Esophagus squamous epithelium (tissue), 5 donors: ENCODE measurements around the gene NGB. TPM values are rescaled to one million over a fixed set of nuclear protein-coding genes. Genes with fewer than 3 reads are reported as not detected.

ENCODE experiments used
- DNase-seq: peaks from one replicate; lab custom pipeline; 2025; lab: John Stamatoyannopoulos, UW
- H3K27ac ChIP-seq, 4 donors: fragments of 200-600 bp; sonication (generic); one replicate each; pipeline ENCODE4 v1.5.1; 2016 to 2019; ENCODE audit warnings: mild to moderate bottlenecking in 1 of 4
- H3K27me3 ChIP-seq, 4 donors: fragments of 200-600 bp; sonication (generic); 1 replicate in 3 of 4; 2 replicates in 1 of 4; pipeline versions ENCODE4 v1.5.1 to v1.6.0; 2017 to 2021; ENCODE audit warnings: antibody characterized with exemption in 1 of 4
- H3K36me3 ChIP-seq, 3 donors: fragments of 200-600 bp; sonication (generic); one replicate each; pipeline ENCODE4 v1.5.1; 2016 to 2019
- H3K4me1 ChIP-seq, 3 donors: fragments of 200-600 bp; sonication (generic); one replicate each; pipeline ENCODE4 v1.5.1; 2017 to 2019
- H3K4me3 ChIP-seq, 4 donors: fragments of 200-600 bp; sonication (generic); 1 replicate in 3 of 4; 2 replicates in 1 of 4; pipeline ENCODE4 v1.5.1; 2016 to 2019; ENCODE audit warnings: mild to moderate bottlenecking in 2 of 4, moderate library complexity in 1 of 4
- H3K9me3 ChIP-seq, 3 donors: fragments of 200-600 bp; sonication (generic); one replicate each; pipeline ENCODE4 v1.5.1; 2016 to 2019
- CTCF ChIP-seq, 6 experiments: fragments of 450-650 bp in 4 of 6; fragments of 200-600 bp in 2 of 6; sonication (generic) in 2 of 6; IDR thresholded peaks; one replicate each; pipeline ENCODE4 v1.5.1; 2016 to 2019; ENCODE audit warnings: antibody characterized with exemption in 6 of 6, mild to moderate bottlenecking in 4 of 6, moderate library complexity in 4 of 6
- POLR2A ChIP-seq, 4 donors: fragments of 450-650 bp; IDR thresholded peaks; one replicate each; pipeline ENCODE4 v1.6.1; 2017; ENCODE audit warnings: antibody characterized with exemption in 4 of 4, mild to moderate bottlenecking in 4 of 4, moderate library complexity in 3 of 4
- WGBS, 2 donors: methylation state at CpG; one replicate each; pipeline ENCODE4 v1.1.5; 2018; 5-methylcytosine and 5-hydroxymethylcytosine counted together
- intact Hi-C: fragments of 100-400 bp; cut with DNase I; formaldehyde crosslinking; loops from one replicate; pipeline ENCODE4 v1.15.0; 2022
- total RNA-seq, 4 donors: library from RNA; depleted of rRNA; stranded (reverse); fragments of >200 nt; gene quantifications; one replicate each; pipeline ENCODE4 v1.1.0, GENCODE V29; 2016
- donor health status: DM: yes; HTN: yes; CAD: no.

The NGB gene
- total RNA-seq, 4 donors from 2014 or later: not detected

- H3K4me3 ChIP-seq: no peak overlapping the region
- 85 to 92% methylated on average over 8 of the region's 8 CpGs for WGBS, 2 donors
- no peak overlapping the region for H3K27ac ChIP-seq
- no peak for DNase-seq
- peaks cover 0 to 5% (median 0%) of the 10 kb centered on the region in 3 donors for H3K4me1 ChIP-seq
- no peaks in the 10 kb centered on the region for H3K9me3 ChIP-seq
- TF ChIP-seq CTCF (IDR thresholded peaks at IDR 0.05) (no peak), POLR2A (IDR thresholded peaks at IDR 0.05) (no peak)
- intact Hi-C loops: no loop called here
- H3K27me3 ChIP-seq: no peaks in the 10 kb centered on the region
- peaks cover 0 to 71% (median 14%) of the 10 kb centered on the region in 3 donors for H3K36me3 ChIP-seq
These were observed 25.9 kb upstream of the NGB start for GRCh38 chr14:77296906-77297305.

- H3K4me3 ChIP-seq: no peak overlapping the region
- WGBS, 2 donors: 78 to 90% methylated on average over 9 of the region's 13 CpGs
- TF ChIP-seq CTCF (IDR thresholded peaks at IDR 0.05): no peak
- TF ChIP-seq POLR2A (IDR thresholded peaks at IDR 0.05): no peak
- peaks cover 0 to 71% (median 14%) of the 10 kb centered on the region in 3 donors for H3K36me3 ChIP-seq
- intact Hi-C loops: no loop called here
- no peak for DNase-seq
- H3K4me1 ChIP-seq: peaks cover 0 to 1% (median 0%) of the 10 kb centered on the region in 3 donors
- H3K27me3 ChIP-seq: no peaks in the 10 kb centered on the region
- H3K27ac ChIP-seq: no peak overlapping the region
- H3K9me3 ChIP-seq: no peaks in the 10 kb centered on the region
These were observed 25.1 kb upstream of the NGB start for GRCh38 chr14:77296155-77296554.

- TF ChIP-seq POLR2A (IDR thresholded peaks at IDR 0.05) (no peak), CTCF (IDR thresholded peaks at IDR 0.05) (no peak)
- H3K27ac ChIP-seq: no peak overlapping the region
- 67 to 90% methylated on average over 3 to 4 of the region's 4 CpGs for WGBS, 2 donors
- H3K36me3 ChIP-seq: peaks cover 3 to 73% (median 5%) of the 10 kb centered on the region in 3 donors
- intact Hi-C loops: no loop called here
- H3K4me3 ChIP-seq: no peak overlapping the region
- no peaks in the 10 kb centered on the region for H3K27me3 ChIP-seq
- DNase-seq: no peak
- H3K9me3 ChIP-seq: no peaks in the 10 kb centered on the region
- no peaks in the 10 kb centered on the region for H3K4me1 ChIP-seq
These were observed 19.7 kb upstream of the NGB start for GRCh38 chr14:77290705-77291104.

GRCh38 chr14:77286576-77286975 is 15.6 kb upstream of the NGB start:
- intact Hi-C loops: no loop called here
- 89 to 96% methylated on average over 4 to 5 of the region's 5 CpGs for WGBS, 2 donors

GRCh38 chr14:77284466-77284865 is 13.5 kb upstream of the NGB start:
- Histone ChIP-seq H3K27ac (no peak overlapping the region), H3K9me3 (no peaks in the 10 kb centered on the region), H3K4me3 (no peak overlapping the region), H3K36me3 (peaks cover 5 to 91% (median 13%) of the 10 kb centered on the region in 3 donors), H3K4me1 (no peaks in the 10 kb centered on the region), H3K27me3 (no peaks in the 10 kb centered on the region)
- TF ChIP-seq POLR2A (IDR thresholded peaks at IDR 0.05): no peak
- TF ChIP-seq CTCF (IDR thresholded peaks at IDR 0.05): no peak
- WGBS, 2 donors: 89 to 92% methylated on average over 5 of the region's 5 CpGs
- DNase-seq: no peak
- intact Hi-C loops: no loop called here

More at GRCh38 chr14:77286576-77286975, 15.6 kb upstream of the NGB start:
- DNase-seq: no peak
- Histone ChIP-seq H3K27ac (no peak overlapping the region), H3K4me3 (no peak overlapping the region), H3K9me3 (no peaks in the 10 kb centered on the region), H3K4me1 (no peaks in the 10 kb centered on the region), H3K36me3 (peaks cover 5 to 91% (median 10%) of the 10 kb centered on the region in 3 donors), H3K27me3 (no peaks in the 10 kb centered on the region)
- TF ChIP-seq CTCF (IDR thresholded peaks at IDR 0.05): no peak
- no peak for TF ChIP-seq POLR2A (IDR thresholded peaks at IDR 0.05)
